GM12872 (cell line): ENCODE data around the gene NTM.

Source experiments
- CTCF ChIP-seq: IDR thresholded peaks from 3 replicates; pipeline ENCODE4 v1.5.1; 2011; ENCODE audit warnings: low read depth, mild to moderate bottlenecking, low read length, moderate library complexity; ENCODE audit not compliant: insufficient read depth

Gene NTM

GRCh38 chr11:131334601-131335000, 35.8 kb upstream of the NTM start:
- TF ChIP-seq CTCF = no peak

- no peak for TF ChIP-seq CTCF
Measured at GRCh38 chr11:131345406-131345805, 25.0 kb upstream of the NTM start.

GRCh38 chr11:131349368-131350086, 20.9 kb upstream of the NTM start:
- TF ChIP-seq CTCF = no peak

GRCh38 chr11:131350872-131351271, 19.5 kb upstream of the NTM start:
- no peak for TF ChIP-seq CTCF

GRCh38 chr11:131351848-131352247, 18.6 kb upstream of the NTM start:
- TF ChIP-seq CTCF = no peak

GRCh38 chr11:131353766-131354165, 16.6 kb upstream of the NTM start:
- no peak for TF ChIP-seq CTCF

- TF ChIP-seq CTCF = no peak
Measured at GRCh38 chr11:131354251-131354701, 16.1 kb upstream of the NTM start.
